NCI-H510A (cell line): ENCODE data around the gene LRP1B.

Source experiments
- DNase-seq: peaks from one replicate; lab custom pipeline; 2025; lab: John Stamatoyannopoulos, UW

LRP1B gene

GRCh38 chr2:141508806-141509595 is 621.8 kb downstream of the LRP1B start:
- DNase-seq: no peak

- no peak for DNase-seq
These were observed 622.6 kb downstream of the LRP1B start for GRCh38 chr2:141508086-141508752.

- no peak for DNase-seq
These were observed 624.7 kb downstream of the LRP1B start for GRCh38 chr2:141506135-141506534.

DNA sequence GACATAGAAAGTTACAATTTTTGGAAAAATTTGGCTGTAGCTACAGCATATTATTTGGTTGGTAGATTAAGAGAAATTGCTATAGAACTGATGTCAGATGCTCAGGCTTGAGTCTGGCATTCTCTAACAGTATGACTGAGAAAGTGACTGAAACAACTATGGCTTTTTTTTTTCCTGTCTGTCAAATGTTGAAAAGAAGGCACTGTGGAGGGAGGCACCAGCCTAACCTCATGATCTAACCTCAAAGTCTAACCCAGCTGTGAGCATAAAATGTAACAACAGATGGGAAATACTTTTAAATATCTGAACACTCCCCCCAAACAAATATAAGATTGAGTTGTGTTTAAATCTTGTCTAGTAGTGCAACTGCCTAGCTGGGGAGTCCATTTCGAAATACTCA is 629.1 kb downstream of the LRP1B start:
- no peak for DNase-seq

DNA sequence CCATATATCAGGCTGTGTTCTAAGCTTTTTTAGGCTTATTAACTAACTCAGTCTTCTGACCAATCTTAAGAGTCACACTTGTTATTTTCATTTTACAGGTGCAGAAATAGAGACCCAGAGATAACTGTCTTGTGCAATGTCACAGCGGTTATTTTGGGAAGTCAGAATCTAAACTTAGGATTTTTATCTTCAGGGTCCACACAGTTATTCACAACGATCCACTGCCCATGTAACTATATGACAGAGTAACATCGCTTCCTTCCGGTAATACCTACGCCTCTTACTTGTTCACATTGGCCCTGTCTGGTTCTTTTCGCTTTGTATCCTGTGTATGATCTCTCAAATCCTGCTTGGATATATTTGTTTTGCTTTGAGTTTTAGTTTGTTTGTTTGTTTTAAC is 631.7 kb downstream of the LRP1B start:
- no peak for DNase-seq

- DNase-seq: no peak
These were observed 632.3 kb downstream of the LRP1B start for GRCh38 chr2:141498561-141498960.

DNA sequence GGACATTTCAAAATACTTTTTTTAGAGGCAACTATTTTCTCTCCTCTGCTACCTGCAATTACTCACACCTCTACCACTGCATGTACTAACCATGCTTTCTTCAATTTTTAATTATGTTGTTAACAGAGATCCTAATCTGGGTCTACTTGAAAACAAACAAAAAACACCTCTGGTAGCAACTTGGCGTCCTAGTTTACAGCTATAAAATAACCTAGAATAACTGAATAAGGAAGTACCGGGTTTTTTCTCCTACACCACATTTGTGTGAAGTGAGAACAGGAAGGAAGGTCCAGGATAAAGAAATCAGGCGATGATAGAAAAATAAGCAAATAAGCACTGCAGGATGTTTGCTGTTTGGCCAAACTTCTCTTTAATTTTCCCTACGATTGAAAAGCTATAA is 633.5 kb downstream of the LRP1B start:
- no peak for DNase-seq

GRCh38 chr2:141496810-141497209 is 634.0 kb downstream of the LRP1B start:
- DNase-seq: no peak

- DNase-seq: no peak
These were observed 636.9 kb downstream of the LRP1B start for GRCh38 chr2:141493936-141494335.

- no peak for DNase-seq
These were observed 638.0 kb downstream of the LRP1B start for GRCh38 chr2:141492816-141493215.

- no peak for DNase-seq
These were observed 639.9 kb downstream of the LRP1B start for GRCh38 chr2:141490886-141491285.

- no peak for DNase-seq
These were observed 648.1 kb downstream of the LRP1B start for GRCh38 chr2:141482697-141483096.

GRCh38 chr2:141475801-141476200 is 655.0 kb downstream of the LRP1B start:
- DNase-seq: no peak

DNA sequence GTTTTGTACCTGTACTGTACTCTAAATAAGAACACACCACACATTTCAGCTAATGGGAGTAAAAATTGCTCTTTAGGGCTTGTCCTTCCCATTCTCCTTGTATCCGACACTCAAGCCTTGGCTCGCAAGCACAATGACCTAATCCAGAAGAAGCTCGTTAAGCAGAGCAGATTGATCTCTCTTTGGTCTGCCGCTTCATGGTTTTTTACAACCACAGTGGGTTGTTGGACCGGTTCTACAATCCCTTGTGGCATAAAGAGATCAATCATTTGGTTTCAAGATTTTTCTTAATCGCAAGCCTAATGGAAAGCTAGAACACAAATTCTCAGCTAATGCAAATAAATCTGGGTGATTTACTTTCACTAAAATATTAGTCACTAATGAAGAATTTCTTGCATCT is 662.1 kb downstream of the LRP1B start:
- DNase-seq: peak; percentile 84

- no peak for DNase-seq
These were observed 663.5 kb downstream of the LRP1B start for GRCh38 chr2:141467331-141467730.

GRCh38 chr2:141464995-141465394 is 665.8 kb downstream of the LRP1B start:
- no peak for DNase-seq

DNA sequence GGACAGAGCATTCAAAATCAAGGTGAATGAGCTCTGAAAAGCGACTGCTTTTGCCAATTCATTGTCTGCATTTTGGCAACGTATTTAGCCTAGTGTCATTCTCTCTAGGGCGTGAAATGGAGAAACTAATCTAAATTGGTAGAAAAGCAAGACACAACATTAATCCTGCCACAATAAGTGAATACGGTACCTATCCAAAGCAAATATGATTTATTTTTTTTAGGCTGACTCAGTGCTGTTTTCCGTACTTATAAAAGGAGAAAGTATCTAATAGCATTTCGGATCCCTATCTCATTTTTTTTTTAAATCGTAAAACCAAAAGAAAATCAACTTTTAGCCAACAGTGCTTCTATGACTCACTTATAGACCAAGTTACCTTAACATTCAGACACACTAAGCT is 672.5 kb downstream of the LRP1B start:
- no peak for DNase-seq

GRCh38 chr2:141455877-141456276 is 674.9 kb downstream of the LRP1B start:
- no peak for DNase-seq

- no peak for DNase-seq
These were observed 675.5 kb downstream of the LRP1B start for GRCh38 chr2:141455211-141455826.

DNA sequence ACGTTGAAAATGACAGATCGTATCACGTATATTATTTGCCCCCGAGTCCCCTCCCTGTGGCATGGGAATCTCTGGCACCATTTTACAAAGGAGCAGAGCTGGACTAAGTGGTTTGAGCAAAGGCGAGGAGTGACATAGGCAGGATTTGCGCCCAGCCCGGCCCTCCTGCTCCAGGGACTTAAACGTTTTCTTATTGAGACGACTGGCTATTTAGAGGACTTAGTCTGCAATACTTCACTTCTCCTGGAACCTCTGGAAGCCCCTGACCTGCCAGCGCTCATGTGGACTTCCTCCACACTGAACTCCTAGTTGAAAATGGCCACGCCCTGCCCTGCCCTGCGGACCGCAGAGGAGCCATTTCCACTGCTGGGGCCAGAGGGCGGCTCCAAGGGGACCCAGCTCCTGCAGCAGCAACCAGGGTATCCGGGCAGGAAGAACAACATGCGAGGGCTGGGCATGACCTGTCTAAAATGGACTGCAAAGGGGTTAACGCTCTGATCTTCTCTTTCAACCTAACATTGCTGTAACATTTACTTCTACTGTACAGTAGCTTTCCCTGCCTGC is 690.7 kb downstream of the LRP1B start:
- DNase-seq: no peak

DNA sequence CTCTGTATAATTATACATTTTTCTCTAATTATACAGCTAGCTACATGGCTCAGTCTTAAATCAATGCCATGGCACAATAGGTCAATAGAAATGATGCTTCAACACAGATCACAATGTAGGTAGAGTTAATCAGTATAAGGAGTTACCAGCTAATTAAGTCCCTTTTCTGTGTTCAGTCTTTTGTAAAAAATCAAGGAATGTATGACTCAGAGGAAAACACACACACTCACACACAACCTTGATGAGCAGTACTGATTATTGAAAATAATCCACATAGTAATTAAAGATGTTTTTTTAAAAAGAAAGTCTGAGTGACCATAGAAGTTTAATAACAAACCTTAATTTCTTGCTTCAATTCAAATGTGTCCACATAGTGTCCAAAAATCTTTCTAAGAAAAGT is 691.3 kb downstream of the LRP1B start:
- DNase-seq: no peak

- no peak for DNase-seq
These were observed 692.3 kb downstream of the LRP1B start for GRCh38 chr2:141438536-141438935.

DNA sequence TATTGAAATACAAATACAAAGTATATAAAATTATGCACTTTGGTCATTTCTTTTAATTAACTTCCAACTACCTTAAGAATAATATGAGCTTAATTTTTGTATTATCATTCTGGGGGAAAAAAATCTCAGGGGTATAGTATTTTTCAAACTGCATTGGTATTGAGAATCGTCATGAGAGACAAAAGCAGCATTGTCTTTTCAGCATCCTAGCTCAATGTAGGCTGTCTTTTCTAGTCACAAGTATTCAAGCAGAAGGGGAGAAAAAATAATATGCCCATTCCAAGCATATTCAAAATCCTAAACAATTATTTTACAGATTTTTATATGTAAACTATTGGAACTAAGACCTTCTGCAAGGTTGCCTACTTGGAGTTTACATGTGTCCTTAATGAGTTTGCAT is 693.3 kb downstream of the LRP1B start:
- DNase-seq: no peak
